K562 (cell line): ENCODE data around the gene CSNK1G3. TPM values are rescaled to one million over a fixed set of nuclear protein-coding genes. Genes with fewer than 3 reads are reported as not detected.
A peak's percentile ranks its signal among the peaks of the same experiment; 100 is the strongest.

Experiments
- ASH1L ChIP-seq: fragments of 450-650 bp; IDR thresholded peaks from 2 replicates; pipeline ENCODE4 v1.6.1; 2018; ENCODE audit warnings: borderline replicate concordance, mild to moderate bottlenecking, low read depth; ENCODE audit not compliant: partially characterized antibody
- ATF3 ChIP-seq, 2 experiments: fragments of 450-650 bp in 1 of 2; sonication (generic) in 1 of 2; formaldehyde crosslinking in 1 of 2; IDR thresholded peaks in 1 of 2; conservative IDR thresholded peaks in 1 of 2; 2 replicates each; pipeline versions ENCODE4 v1.6.1 to v1.8.1; 2016 to 2023; ENCODE audit warnings: mild to moderate bottlenecking in 2 of 2, moderate library complexity in 2 of 2, inconsistent platforms in 1 of 2, missing genetic modification reagents in 1 of 2
- CLOCK ChIP-seq: fragments of 250-450 bp; sonication (Bioruptor Pico); IDR thresholded peaks from 2 replicates; pipeline ENCODE4 v1.4.0; 2020; ENCODE audit warnings: mild to moderate bottlenecking, moderate library complexity, borderline replicate concordance
- E2F3 ChIP-seq: fragments of 250-450 bp; sonication (Bioruptor Pico); IDR thresholded peaks from 2 replicates; pipeline ENCODE4 v1.4.0; 2020; ENCODE audit warnings: mild to moderate bottlenecking
- E2F5 ChIP-seq: sonication (generic); formaldehyde crosslinking; IDR thresholded peaks from 2 replicates; pipeline ENCODE4 v1.8.0; 2022; ENCODE audit warnings: mild to moderate bottlenecking, missing genetic modification reagents
- GTF2E2 ChIP-seq: fragments of 200-800 bp; sonication (Bioruptor generic); IDR thresholded peaks from 2 replicates; pipeline ENCODE4 v1.6.1; 2016; ENCODE audit warnings: missing genetic modification characterization, missing compliant biosample characterization
- HDAC8 ChIP-seq: fragments of 450-650 bp; IDR thresholded peaks from 2 replicates; pipeline ENCODE4 v1.6.1; 2016; ENCODE audit warnings: mild to moderate bottlenecking, missing genetic modification characterization, moderate library complexity, missing compliant biosample characterization
- HDGF ChIP-seq: fragments of 450-650 bp; IDR thresholded peaks from 2 replicates; pipeline ENCODE4 v1.6.1; 2016
- ID3 ChIP-seq, 2 experiments: fragments of 250-450 bp in 1 of 2; fragments of 450-650 bp in 1 of 2; sonication (Bioruptor Pico) in 1 of 2; IDR thresholded peaks; 2 replicates each; pipeline versions ENCODE4 v1.6.1 to v1.8.0; 2016 to 2021; ENCODE audit warnings: mild to moderate bottlenecking in 2 of 2, moderate library complexity in 2 of 2, missing compliant biosample characterization in 1 of 2, missing genetic modification characterization in 1 of 2
- KHSRP ChIP-seq: fragments of 450-650 bp; IDR thresholded peaks from 2 replicates; pipeline ENCODE4 v1.6.1; 2017
- MECOM ChIP-seq: fragments of 250-450 bp; sonication (Bioruptor Pico); IDR thresholded peaks from 2 replicates; pipeline ENCODE4 v1.8.0; 2022; ENCODE audit warnings: inconsistent platforms
- MTA1 ChIP-seq: fragments of 450-650 bp; IDR thresholded peaks from 2 replicates; pipeline ENCODE4 v1.6.1; 2017; ENCODE audit warnings: borderline replicate concordance
- RHOXF2B ChIP-seq: fragments of 250-450 bp; sonication (Bioruptor Pico); conservative IDR thresholded peaks from 2 replicates; pipeline ENCODE4 v1.5.1; 2021
- SAFB ChIP-seq: fragments of 200-400 bp; formaldehyde crosslinking; IDR thresholded peaks from 2 replicates; pipeline ENCODE4 v1.6.1; 2017; ENCODE audit warnings: low read depth, low read length, borderline replicate concordance
- SNIP1 ChIP-seq: fragments of 450-650 bp; IDR thresholded peaks from 2 replicates; pipeline ENCODE4 v1.7.1; 2017; ENCODE audit warnings: low read depth, mild to moderate bottlenecking
- SRSF1 ChIP-seq: fragments of 200-400 bp; formaldehyde crosslinking; IDR thresholded peaks from 2 replicates; pipeline ENCODE4 v1.6.1; 2017; ENCODE audit warnings: mild to moderate bottlenecking, low read depth, low read length, moderate library complexity
- SUPT5H ChIP-seq: fragments of 450-650 bp; IDR thresholded peaks from 2 replicates; pipeline ENCODE4 v1.6.1; 2016
- TGIF2 ChIP-seq: sonication (generic); formaldehyde crosslinking; IDR thresholded peaks from 2 replicates; pipeline ENCODE4 v1.8.1; 2022; ENCODE audit warnings: mild to moderate bottlenecking, missing genetic modification reagents, moderate library complexity
- ZNF197 ChIP-seq: fragments of 200-800 bp; sonication (Bioruptor generic); IDR thresholded peaks from 2 replicates; pipeline ENCODE4 v1.6.1; 2016; ENCODE audit warnings: low read depth, missing genetic modification characterization, missing compliant biosample characterization
- polyA plus RNA-seq, 8 experiments: library from polyadenylated mRNA; depleted of rRNA in 4 of 8; stranded (reverse) in 5 of 8; unstranded in 3 of 8; fragments of >200 nt; fragmentation: Nextera tagmentation in 2 of 8; fragmentation: Illumina TruSeq in 1 of 8; extraction: Ambion mirVana in 2 of 8; extraction: Trizol in 1 of 8; gene quantifications; 2 replicates each; pipeline versions ENCODE4 v1.2.1 to v1.2.3, GENCODE V29; 2011 to 2014; ENCODE audit warnings: inconsistent platforms in 1 of 8, missing spikeins in 1 of 8
- total RNA-seq, 7 experiments: library from RNA; depleted of rRNA in 6 of 7; stranded (reverse); fragments of >200 nt in 6 of 7; fragmentation: Illumina TruSeq in 2 of 7; extraction: Trizol in 2 of 7; gene quantifications; 2 replicates each; pipeline versions ENCODE4 v1.2.1 to v1.2.3, GENCODE V29; 2011 to 2021; ENCODE audit warnings: low replicate concordance in 1 of 7

The CSNK1G3 gene
- total and polyA plus RNA-seq, 9 of the 15 experiments (the other 6 are each of a cell fraction or from before 2014, with no cell fraction given) = 8.3 to 27.6 (median 16.5) TPM

- no peak for TF ChIP-seq CLOCK (CRISPR knock-in tag)
- TF ChIP-seq RHOXF2B (CRISPR knock-in tag) = no peak
- no peak for TF ChIP-seq E2F5
- TF ChIP-seq SUPT5H = peak; percentile 96
- TF ChIP-seq SAFB = no peak
- TF ChIP-seq ZNF197 (CRISPR knock-in tag) = 0 out of 2 replicates have a peak, but pooled peaks have one; percentile 31
- no peak for TF ChIP-seq HDGF
- TF ChIP-seq MTA1 = peak; percentile 7; the same call in 1 of the 2 replicates
- TF ChIP-seq HDAC8 (tag) = no peak
- no peak for TF ChIP-seq KHSRP
- no peak for TF ChIP-seq ID3 (CRISPR knock-in tag; IDR thresholded peaks at IDR 0.05)
- TF ChIP-seq ID3 (tag; IDR thresholded peaks at IDR 0.05) = no peak
- peak; percentile 52 for TF ChIP-seq ASH1L
- no peak for TF ChIP-seq MECOM (CRISPR knock-in tag)
- peak; percentile 94 for TF ChIP-seq GTF2E2
- no peak for TF ChIP-seq E2F3
- peak; percentile 76 for TF ChIP-seq ATF3 (IDR thresholded peaks at IDR 0.05)
- TF ChIP-seq ATF3 (CRISPR knock-in tag; conservative IDR thresholded peaks at IDR 0.05) = 0 out of 2 replicates have a peak, but pooled peaks have one; percentile 68
- TF ChIP-seq TGIF2 (CRISPR knock-in tag) = no peak
- no peak for TF ChIP-seq SRSF1
- TF ChIP-seq SNIP1 = no peak
Observed at GRCh38 chr5:123511648-123512605, at the start of gene CSNK1G3 (continued).
